ENCODE results near the gene MAPKAP1.

MAPKAP1 gene

GRCh38 chr9:125497478-125497877, 209.5 kb downstream of the MAPKAP1 start:
- TF ChIP-seq POLR2AphosphoS5 (IDR thresholded peaks at IDR 0.05; ENCODE audit: low read depth, low read length) = no peak
- TF ChIP-seq, protein P1, sequence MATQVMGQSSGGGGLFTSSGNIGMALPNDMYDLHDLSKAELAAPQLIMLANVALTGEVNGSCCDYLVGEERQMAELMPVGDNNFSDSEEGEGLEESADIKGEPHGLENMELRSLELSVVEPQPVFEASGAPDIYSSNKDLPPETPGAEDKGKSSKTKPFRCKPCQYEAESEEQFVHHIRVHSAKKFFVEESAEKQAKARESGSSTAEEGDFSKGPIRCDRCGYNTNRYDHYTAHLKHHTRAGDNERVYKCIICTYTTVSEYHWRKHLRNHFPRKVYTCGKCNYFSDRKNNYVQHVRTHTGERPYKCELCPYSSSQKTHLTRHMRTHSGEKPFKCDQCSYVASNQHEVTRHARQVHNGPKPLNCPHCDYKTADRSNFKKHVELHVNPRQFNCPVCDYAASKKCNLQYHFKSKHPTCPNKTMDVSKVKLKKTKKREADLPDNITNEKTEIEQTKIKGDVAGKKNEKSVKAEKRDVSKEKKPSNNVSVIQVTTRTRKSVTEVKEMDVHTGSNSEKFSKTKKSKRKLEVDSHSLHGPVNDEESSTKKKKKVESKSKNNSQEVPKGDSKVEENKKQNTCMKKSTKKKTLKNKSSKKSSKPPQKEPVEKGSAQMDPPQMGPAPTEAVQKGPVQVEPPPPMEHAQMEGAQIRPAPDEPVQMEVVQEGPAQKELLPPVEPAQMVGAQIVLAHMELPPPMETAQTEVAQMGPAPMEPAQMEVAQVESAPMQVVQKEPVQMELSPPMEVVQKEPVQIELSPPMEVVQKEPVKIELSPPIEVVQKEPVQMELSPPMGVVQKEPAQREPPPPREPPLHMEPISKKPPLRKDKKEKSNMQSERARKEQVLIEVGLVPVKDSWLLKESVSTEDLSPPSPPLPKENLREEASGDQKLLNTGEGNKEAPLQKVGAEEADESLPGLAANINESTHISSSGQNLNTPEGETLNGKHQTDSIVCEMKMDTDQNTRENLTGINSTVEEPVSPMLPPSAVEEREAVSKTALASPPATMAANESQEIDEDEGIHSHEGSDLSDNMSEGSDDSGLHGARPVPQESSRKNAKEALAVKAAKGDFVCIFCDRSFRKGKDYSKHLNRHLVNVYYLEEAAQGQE (IDR thresholded peaks at IDR 0.05; ENCODE audit: insufficient read depth in 1 of 2, low read depth in 2 of 2, low read length in 2 of 2) = no peak
- no peak for TF ChIP-seq TAF1 (IDR thresholded peaks at IDR 0.05; ENCODE audit: borderline replicate concordance, insufficient read depth, low read length)
- TF ChIP-seq SIN3A (IDR thresholded peaks at IDR 0.05; ENCODE audit: borderline replicate concordance, insufficient read depth, low read length) = no peak
- no peak for TF ChIP-seq FOXP2 (optimal IDR thresholded peaks at IDR 0.05; ENCODE audit: borderline replicate concordance, extremely low read depth, extremely low read length, insufficient read depth)

- TF ChIP-seq TAF1 (IDR thresholded peaks at IDR 0.05; ENCODE audit: borderline replicate concordance, insufficient read depth, low read length) (no peak), SIN3A (IDR thresholded peaks at IDR 0.05; ENCODE audit: borderline replicate concordance, insufficient read depth, low read length) (no peak), FOXP2 (optimal IDR thresholded peaks at IDR 0.05; ENCODE audit: borderline replicate concordance, extremely low read depth, extremely low read length, insufficient read depth) (no peak), POLR2AphosphoS5 (IDR thresholded peaks at IDR 0.05; ENCODE audit: low read depth, low read length) (no peak)
- TF ChIP-seq, protein P1 (IDR thresholded peaks at IDR 0.05; ENCODE audit: insufficient read depth in 1 of 2, low read depth in 2 of 2, low read length in 2 of 2) = no peak
Observed at GRCh38 chr9:125496313-125496834, 210.6 kb downstream of the MAPKAP1 start.

DNA sequence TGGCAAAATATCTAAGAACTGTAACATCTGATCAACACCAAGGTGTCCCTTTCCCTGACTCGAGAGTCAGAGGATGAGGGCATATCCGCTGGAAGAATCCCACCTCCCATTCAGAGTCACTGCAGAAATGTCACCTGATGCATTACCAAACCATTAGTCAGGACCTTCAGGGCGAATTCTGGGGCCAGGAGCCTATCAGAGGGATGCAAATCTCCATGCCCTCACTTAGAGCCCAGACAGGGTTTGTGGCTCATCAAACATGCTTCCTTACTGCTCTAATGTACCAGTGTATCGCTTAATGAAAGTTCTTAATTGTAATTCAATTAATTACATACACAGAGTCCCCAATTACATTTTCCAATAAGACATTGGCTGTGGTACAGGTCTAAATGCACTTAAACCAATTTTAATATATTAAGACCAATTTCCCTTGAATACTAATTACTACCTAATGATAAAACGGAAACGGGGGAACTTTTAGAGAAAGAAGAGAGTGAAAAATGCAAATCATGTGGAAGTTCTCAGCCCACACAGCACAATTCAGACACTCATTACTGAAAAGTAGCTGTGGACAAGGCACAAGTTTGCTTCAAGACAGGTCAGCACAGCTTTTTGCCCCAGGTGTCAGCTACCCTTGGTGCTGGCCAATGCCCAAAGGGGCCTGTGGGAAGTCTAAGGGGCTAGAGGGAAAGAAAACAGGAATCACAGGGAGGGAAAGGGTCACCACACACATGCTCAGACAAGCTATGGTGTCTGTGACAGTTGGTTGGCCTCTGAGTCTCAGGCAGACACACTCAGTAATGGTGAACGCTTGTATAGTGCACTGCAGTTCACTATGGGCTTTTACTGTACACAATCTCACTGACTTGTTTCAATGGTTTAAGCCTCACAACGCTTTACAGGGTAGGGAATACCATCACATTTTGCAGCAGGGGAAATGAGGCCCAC, 211.6 kb downstream of the MAPKAP1 start:
- TF ChIP-seq POLR2AphosphoS5 (IDR thresholded peaks at IDR 0.05; ENCODE audit: low read depth, low read length) = no peak
- no peak for TF ChIP-seq FOXP2 (optimal IDR thresholded peaks at IDR 0.05; ENCODE audit: borderline replicate concordance, extremely low read depth, extremely low read length, insufficient read depth)
- TF ChIP-seq TAF1 (IDR thresholded peaks at IDR 0.05; ENCODE audit: borderline replicate concordance, insufficient read depth, low read length) = no peak
- TF ChIP-seq, protein P1 (IDR thresholded peaks at IDR 0.05; ENCODE audit: insufficient read depth in 1 of 2, low read depth in 2 of 2, low read length in 2 of 2) = no peak
- TF ChIP-seq SIN3A (IDR thresholded peaks at IDR 0.05; ENCODE audit: borderline replicate concordance, insufficient read depth, low read length) = no peak

DNA sequence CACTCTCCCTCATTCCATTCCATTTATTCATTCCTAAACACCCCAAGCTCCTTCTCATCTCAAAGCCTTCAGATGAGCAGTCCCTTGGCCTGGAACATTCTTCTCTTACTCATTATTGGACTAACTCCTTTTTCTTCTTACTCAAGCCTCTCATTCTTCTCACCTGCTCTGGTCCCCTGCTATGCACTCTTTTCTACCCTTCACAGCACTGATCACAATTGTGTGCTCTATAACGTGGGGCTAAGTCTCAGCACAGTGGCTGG, 212.4 kb downstream of the MAPKAP1 start:
- TF ChIP-seq, protein P1 (IDR thresholded peaks at IDR 0.05; ENCODE audit: insufficient read depth in 1 of 2, low read depth in 2 of 2, low read length in 2 of 2) = no peak
- TF ChIP-seq FOXP2 (optimal IDR thresholded peaks at IDR 0.05; ENCODE audit: borderline replicate concordance, extremely low read depth, extremely low read length, insufficient read depth) (no peak), SIN3A (IDR thresholded peaks at IDR 0.05; ENCODE audit: borderline replicate concordance, insufficient read depth, low read length) (no peak), TAF1 (IDR thresholded peaks at IDR 0.05; ENCODE audit: borderline replicate concordance, insufficient read depth, low read length) (no peak), POLR2AphosphoS5 (IDR thresholded peaks at IDR 0.05; ENCODE audit: low read depth, low read length) (no peak)
